ENCODE data around the gene PRR9. TPM values are rescaled to one million over a fixed set of nuclear protein-coding genes. Genes with fewer than 3 reads are reported as not detected.

Gene PRR9
- total and polyA plus RNA-seq, 2 experiments from 2014 or later: not detected

DNA sequence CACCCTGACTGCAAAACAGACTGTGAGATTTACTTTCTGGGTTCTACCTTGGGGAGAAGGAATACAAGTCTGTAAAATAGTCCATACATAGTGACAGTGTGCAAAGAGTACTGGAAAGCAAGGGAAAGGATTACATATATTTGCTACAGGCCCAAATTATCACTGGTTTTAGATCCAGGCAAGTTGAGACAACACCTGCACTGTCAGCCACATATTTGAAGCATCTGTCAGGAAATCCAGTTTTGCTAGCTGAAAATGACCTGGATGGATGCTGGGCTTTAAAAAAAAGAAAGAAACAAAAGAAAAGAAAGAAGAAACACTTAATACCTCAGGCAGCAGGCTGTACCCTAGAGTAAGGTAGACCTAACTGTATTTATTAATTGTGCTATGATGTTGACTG is 42.8 kb upstream of the PRR9 start (continued):
- TF ChIP-seq, protein P1, sequence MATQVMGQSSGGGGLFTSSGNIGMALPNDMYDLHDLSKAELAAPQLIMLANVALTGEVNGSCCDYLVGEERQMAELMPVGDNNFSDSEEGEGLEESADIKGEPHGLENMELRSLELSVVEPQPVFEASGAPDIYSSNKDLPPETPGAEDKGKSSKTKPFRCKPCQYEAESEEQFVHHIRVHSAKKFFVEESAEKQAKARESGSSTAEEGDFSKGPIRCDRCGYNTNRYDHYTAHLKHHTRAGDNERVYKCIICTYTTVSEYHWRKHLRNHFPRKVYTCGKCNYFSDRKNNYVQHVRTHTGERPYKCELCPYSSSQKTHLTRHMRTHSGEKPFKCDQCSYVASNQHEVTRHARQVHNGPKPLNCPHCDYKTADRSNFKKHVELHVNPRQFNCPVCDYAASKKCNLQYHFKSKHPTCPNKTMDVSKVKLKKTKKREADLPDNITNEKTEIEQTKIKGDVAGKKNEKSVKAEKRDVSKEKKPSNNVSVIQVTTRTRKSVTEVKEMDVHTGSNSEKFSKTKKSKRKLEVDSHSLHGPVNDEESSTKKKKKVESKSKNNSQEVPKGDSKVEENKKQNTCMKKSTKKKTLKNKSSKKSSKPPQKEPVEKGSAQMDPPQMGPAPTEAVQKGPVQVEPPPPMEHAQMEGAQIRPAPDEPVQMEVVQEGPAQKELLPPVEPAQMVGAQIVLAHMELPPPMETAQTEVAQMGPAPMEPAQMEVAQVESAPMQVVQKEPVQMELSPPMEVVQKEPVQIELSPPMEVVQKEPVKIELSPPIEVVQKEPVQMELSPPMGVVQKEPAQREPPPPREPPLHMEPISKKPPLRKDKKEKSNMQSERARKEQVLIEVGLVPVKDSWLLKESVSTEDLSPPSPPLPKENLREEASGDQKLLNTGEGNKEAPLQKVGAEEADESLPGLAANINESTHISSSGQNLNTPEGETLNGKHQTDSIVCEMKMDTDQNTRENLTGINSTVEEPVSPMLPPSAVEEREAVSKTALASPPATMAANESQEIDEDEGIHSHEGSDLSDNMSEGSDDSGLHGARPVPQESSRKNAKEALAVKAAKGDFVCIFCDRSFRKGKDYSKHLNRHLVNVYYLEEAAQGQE (IDR thresholded peaks at IDR 0.05; ENCODE audit: unreplicated experiment): no peak

DNA sequence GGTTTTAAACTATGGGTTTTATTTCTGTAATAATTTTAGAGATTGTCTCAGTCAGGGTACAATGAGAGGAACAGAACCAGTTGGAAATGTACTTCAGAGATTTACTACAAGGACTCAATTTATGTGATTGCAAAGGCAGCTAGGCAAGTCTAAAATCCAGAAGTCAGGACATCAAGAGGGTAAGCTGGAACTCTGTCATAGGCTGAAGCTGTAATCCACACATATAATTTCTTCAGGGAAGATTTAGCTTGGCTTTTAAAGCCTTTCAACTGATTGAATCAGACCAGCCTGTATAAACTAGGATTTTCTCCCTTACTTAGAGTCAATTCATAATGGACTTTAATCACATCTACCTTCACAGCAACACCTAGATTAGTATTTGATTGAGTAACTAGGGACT is 38.5 kb upstream of the PRR9 start:
- Histone ChIP-seq H3K79me2 (replicated peaks; ENCODE audit: insufficient read depth) (no peaks in the 10 kb centered on the region), H3K27ac (ENCODE audit: low read depth) (no peak overlapping the region), H3K4me3 (no peak overlapping the region), H3K9me2 (ENCODE audit: insufficient read depth) (peaks cover 7% of the 10 kb centered on the region; the same call in 1 of the 2 replicates), H3K27me3 (ENCODE audit: insufficient read depth) (no peaks in the 10 kb centered on the region), H3K4me1 (ENCODE audit: insufficient read depth) (no peaks in the 10 kb centered on the region), H2AFZ (no peak overlapping the region), H4K20me1 (replicated peaks; ENCODE audit: insufficient read depth) (no peaks in the 10 kb centered on the region), H3K4me2 (no peak overlapping the region), H3F3A (replicated peaks; ENCODE audit: low read depth) (no peaks in the 10 kb centered on the region), H3K36me3 (ENCODE audit: insufficient read depth) (no peaks in the 10 kb centered on the region)
- no peaks in the 10 kb centered on the region for H3K4me1 Mint-ChIP-seq
- ATAC-seq (no peak), DNase-seq (ENCODE audit: low spot score) (no peak)
- TF ChIP-seq, protein P2, sequence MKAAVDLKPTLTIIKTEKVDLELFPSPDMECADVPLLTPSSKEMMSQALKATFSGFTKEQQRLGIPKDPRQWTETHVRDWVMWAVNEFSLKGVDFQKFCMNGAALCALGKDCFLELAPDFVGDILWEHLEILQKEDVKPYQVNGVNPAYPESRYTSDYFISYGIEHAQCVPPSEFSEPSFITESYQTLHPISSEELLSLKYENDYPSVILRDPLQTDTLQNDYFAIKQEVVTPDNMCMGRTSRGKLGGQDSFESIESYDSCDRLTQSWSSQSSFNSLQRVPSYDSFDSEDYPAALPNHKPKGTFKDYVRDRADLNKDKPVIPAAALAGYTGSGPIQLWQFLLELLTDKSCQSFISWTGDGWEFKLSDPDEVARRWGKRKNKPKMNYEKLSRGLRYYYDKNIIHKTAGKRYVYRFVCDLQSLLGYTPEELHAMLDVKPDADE (IDR thresholded peaks at IDR 0.05): no peak
- TF ChIP-seq ZNF114 (CRISPR knock-in tag; IDR thresholded peaks at IDR 0.05) (no peak), ZNF331 (CRISPR knock-in tag; IDR thresholded peaks at IDR 0.05; ENCODE audit: low read depth) (no peak), CREB1 (CRISPR knock-in tag; IDR thresholded peaks at IDR 0.05; ENCODE audit: low read depth) (no peak)
- TF ChIP-seq, protein P3, sequence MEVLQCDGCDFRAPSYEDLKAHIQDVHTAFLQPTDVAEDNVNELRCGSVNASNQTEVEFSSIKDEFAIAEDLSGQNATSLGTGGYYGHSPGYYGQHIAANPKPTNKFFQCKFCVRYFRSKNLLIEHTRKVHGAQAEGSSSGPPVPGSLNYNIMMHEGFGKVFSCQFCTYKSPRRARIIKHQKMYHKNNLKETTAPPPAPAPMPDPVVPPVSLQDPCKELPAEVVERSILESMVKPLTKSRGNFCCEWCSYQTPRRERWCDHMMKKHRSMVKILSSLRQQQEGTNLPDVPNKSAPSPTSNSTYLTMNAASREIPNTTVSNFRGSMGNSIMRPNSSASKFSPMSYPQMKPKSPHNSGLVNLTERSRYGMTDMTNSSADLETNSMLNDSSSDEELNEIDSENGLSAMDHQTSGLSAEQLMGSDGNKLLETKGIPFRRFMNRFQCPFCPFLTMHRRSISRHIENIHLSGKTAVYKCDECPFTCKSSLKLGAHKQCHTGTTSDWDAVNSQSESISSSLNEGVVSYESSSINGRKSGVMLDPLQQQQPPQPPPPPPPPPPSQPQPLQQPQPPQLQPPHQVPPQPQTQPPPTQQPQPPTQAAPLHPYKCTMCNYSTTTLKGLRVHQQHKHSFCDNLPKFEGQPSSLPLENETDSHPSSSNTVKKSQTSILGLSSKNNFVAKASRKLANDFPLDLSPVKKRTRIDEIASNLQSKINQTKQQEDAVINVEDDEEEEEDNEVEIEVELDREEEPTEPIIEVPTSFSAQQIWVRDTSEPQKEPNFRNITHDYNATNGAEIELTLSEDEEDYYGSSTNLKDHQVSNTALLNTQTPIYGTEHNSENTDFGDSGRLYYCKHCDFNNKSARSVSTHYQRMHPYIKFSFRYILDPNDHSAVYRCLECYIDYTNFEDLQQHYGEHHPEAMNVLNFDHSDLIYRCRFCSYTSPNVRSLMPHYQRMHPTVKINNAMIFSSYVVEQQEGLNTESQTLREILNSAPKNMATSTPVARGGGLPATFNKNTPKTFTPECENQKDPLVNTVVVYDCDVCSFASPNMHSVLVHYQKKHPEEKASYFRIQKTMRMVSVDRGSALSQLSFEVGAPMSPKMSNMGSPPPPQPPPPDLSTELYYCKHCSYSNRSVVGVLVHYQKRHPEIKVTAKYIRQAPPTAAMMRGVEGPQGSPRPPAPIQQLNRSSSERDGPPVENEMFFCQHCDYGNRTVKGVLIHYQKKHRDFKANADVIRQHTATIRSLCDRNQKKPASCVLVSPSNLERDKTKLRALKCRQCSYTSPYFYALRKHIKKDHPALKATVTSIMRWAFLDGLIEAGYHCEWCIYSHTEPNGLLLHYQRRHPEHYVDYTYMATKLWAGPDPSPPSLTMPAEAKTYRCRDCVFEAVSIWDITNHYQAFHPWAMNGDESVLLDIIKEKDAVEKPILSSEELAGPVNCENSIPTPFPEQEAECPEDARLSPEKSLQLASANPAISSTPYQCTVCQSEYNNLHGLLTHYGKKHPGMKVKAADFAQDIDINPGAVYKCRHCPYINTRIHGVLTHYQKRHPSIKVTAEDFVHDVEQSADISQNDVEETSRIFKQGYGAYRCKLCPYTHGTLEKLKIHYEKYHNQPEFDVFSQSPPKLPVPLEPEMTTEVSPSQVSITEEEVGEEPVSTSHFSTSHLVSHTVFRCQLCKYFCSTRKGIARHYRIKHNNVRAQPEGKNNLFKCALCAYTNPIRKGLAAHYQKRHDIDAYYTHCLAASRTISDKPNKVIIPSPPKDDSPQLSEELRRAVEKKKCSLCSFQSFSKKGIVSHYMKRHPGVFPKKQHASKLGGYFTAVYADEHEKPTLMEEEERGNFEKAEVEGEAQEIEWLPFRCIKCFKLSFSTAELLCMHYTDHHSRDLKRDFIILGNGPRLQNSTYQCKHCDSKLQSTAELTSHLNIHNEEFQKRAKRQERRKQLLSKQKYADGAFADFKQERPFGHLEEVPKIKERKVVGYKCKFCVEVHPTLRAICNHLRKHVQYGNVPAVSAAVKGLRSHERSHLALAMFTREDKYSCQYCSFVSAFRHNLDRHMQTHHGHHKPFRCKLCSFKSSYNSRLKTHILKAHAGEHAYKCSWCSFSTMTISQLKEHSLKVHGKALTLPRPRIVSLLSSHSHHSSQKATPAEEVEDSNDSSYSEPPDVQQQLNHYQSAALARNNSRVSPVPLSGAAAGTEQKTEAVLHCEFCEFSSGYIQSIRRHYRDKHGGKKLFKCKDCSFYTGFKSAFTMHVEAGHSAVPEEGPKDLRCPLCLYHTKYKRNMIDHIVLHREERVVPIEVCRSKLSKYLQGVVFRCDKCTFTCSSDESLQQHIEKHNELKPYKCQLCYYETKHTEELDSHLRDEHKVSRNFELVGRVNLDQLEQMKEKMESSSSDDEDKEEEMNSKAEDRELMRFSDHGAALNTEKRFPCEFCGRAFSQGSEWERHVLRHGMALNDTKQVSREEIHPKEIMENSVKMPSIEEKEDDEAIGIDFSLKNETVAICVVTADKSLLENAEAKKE (CRISPR knock-in tag; IDR thresholded peaks at IDR 0.05): no peak
- peaks cover 7% of the 10 kb centered on the region; the same call in 2 of the 3 replicates for H3K9me3 Mint-ChIP-seq
- H3K4me3 Mint-ChIP-seq: no peak overlapping the region
- H3K27ac Mint-ChIP-seq: no peak overlapping the region
- peaks cover 6% of the 10 kb centered on the region; the same call in 1 of the 3 replicates for H3K36me3 Mint-ChIP-seq (ENCODE audit: low read depth)
- H3K27me3 Mint-ChIP-seq (ENCODE audit: insufficient read depth, low read depth, poor library complexity): no peaks in the 10 kb centered on the region
